Effector CD8-positive, alpha-beta T cell (primary cell): ENCODE measurements around the gene FAM227B.
"Not testable (repeated sequence)": the region's sequence is repeated elsewhere in the genome, so short reads cannot be mapped to it uniquely, and the experiment has no call there.

Experiments
- DNase-seq: peaks from one replicate; lab custom pipeline; 2025; lab: John Stamatoyannopoulos, UW

The FAM227B gene

DNA sequence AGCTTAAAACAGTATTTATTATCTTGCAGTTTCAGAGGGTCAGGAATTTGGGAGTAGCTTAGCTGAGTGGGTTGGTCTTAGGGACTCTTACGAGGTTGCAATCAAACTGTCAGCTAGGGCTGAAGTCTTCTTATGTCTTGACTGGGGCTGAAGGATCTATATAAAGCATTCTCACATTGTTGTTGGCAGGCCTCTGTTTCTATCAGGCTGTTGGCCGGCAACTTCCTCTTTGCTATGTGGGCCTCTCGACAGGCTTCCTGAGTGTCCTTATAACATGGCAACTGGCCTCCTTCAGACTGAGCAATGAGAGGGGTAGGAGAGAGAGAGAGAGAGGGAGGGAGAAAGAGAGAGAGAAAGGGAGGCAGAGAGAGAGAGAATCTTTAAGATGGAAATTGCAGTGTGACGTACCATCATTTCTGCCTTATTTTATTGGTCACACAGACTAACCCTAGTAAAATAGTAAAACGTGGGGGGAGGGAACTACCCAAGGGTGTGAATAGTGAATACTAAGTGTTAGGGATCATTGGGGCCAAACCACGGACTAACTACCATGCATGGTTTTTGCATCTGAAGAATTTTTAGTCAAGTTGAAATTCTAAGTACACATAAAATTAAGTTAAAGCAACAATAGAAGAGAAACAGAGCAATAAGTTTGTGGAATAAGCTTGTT lies 181.5 kb downstream of the FAM227B start:
- no peak for DNase-seq

DNA sequence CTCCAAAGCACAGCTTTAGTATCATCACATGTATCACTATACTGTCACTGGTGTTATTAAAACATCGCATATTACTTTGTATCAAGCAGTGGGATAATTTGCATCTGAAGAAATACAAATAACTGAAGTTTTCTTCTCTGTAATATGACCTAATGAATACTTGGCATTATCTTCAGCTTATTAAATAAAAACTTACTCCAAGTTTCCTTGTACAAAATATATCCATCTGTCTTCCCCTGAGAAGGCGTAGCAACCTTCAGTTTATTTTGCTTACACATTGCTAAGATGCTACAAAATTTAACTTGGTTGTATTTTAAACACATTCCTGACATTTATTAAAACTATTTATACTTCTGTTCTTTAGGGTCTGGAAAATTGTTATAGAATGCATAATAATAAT lies 183.9 kb downstream of the FAM227B start:
- no peak for DNase-seq

DNA sequence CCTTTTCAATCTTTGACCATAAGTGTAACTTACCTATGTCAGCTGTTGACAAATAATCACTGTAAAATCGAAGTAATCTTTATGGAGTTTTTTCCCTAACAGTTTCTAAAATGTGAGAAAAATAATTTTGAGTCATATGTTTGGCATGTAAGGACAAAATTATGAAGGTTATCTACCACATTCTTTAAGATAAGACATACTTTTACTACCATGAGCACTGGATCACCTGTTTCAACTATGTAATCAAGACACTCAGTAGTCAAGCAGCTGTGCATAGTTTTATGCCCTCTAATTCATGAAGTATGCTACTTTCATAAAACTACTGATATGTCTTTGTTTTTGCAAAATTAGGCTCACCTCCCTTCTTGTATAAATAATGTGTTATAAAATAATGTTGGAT lies 185.4 kb downstream of the FAM227B start:
- no peak for DNase-seq

- no peak for DNase-seq
These were observed 190.6 kb downstream of the FAM227B start for GRCh38 chr15:49430046-49430445.

DNA sequence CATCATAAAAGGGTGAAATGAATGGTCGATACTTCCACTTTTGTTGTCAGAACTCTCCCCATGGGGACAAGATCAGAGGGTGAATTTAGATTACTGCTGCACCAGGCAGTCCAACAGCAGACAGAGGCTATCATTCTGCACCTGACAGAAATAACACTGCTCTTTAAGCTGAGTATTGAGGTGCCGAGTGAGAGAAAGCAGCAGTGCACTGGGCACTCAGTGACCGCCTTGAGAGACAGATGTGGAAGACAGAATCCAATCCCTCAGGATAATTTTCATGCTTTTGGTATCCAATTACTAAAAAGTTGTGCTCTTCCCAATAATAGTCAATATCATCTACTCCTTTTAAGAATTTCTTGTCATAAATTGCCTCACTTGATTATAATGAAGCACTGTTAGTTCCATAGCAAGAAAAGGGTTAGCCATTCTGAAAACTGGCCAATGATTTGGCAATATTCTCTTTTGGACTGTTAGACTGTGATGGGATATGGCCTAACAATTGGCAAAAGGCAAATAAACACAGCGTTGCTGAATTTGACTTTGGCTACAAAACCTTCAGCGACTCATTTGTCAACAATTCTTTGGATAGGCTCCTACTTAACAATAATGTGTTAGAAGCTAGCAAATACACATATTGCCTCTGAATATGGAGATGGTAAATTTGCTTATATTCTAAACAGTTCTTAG lies 192.1 kb downstream of the FAM227B start:
- DNase-seq = no peak

- DNase-seq = no peak
These were observed 193.2 kb downstream of the FAM227B start for GRCh38 chr15:49427372-49427771.

- no peak for DNase-seq
These were observed 195.7 kb downstream of the FAM227B start for GRCh38 chr15:49424954-49425353.

DNA sequence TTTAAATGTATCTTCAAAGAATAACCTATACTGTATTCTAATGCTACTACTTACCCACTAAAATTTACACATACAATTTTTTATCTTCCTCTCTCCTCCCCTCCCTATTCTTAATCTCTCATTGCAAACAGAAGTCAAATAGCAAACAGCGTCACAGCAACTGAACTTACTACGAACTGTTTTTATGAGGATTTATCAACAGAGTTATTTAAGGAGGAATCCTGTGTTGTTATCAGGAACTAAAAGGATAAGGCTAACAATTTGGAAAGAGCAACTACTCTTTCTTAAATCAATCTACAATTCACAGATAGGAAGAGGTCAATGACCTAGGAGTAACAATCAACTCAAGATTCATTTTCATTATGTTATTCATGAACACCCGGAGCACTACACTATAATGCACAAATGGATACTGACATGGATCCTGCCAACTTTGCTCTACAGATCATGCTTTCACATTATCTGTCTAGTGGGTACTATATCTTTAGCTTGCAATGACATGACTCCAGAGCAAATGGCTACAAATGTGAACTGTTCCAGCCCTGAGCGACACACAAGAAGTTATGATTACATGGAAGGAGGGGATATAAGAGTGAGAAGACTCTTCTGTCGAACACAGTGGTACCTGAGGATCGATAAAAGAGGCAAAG lies 196.6 kb downstream of the FAM227B start:
- DNase-seq = no peak

DNA sequence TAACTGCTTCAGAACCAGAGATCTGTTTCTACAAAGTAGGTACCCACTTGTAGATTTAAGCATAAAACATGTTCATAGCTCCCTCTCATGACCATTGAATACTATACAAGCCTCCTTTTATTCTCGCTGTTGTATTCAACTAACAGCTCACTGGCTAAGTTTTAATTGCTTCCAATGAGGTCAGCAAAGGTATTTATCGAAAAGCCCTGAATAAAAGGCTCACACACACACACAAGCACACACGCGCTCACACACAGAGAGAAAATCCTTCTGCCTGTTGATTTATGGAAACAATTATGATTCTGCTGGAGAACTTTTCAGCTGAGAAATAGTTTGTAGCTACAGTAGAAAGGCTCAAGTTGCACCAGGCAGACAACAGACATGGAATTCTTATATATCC lies 197.6 kb downstream of the FAM227B start, which contains the start of gene FGF7:
Gene FGF7 (plus strand): TSS at position 222 of the 400 bp plus-strand sequence. CDS start 1,056 bp downstream, outside the sequence.
- no peak for DNase-seq

DNA sequence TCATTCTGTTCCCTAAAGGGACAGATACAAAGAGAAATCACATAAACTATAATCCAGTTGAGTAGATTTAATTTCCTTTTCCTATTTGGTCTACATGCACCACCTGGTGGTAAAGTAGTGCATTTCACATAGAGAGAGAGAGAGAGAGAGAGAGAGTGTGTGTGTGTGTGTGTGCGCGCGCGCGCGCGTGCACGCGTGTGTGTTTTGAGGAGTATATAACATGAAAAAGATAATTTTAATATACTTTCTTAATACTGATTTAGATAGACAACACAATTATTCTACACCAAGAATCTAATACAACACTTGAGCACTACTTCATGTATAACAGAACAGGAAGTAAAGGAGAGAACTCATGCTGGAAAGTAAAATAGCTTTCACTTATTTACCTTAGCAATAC lies 198.6 kb downstream of the FAM227B start:
- peak; percentile 1 for DNase-seq

DNA sequence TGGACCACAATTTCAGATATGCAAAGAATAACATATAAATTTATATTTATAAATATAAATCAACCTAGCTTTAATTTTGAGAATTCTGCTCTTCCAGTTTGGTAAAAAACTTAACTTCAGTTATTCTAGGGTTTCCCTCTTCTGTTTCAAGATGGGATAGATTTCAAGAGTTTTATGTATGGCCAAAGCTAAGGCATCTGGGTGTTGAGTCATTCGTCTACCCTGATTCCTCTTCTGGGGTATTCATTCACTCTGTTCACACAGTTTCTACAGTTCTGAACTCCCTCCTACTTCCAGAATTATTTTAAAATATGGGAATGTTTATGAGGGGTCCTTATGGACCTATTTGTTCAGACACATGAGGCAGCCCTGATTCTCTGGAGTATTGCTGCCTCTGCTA lies 201.8 kb downstream of the FAM227B start:
- DNase-seq = no peak

- no peak for DNase-seq
These were observed 205.0 kb downstream of the FAM227B start for GRCh38 chr15:49415638-49416037.

DNA sequence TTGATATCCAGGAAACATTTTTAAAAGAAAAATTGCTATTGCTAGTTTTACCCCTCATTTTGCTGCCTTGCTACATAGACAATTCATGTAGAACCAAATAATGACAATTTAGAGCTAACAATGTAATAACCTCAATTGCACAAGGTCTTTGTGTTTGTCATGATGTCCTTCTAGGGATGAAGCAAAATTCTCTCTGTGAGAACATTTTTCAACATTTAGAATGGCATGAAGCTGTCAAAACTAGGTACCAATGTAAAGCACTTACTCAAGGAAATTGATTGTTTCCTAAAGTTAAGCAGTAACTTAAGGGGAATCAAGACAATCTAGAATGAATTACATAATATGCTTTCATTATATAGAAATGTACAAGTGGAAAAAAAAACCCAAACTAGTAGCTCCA lies 205.5 kb downstream of the FAM227B start:
- DNase-seq = no peak

- no peak for DNase-seq
These were observed 207.8 kb downstream of the FAM227B start for GRCh38 chr15:49412797-49413196.

DNA sequence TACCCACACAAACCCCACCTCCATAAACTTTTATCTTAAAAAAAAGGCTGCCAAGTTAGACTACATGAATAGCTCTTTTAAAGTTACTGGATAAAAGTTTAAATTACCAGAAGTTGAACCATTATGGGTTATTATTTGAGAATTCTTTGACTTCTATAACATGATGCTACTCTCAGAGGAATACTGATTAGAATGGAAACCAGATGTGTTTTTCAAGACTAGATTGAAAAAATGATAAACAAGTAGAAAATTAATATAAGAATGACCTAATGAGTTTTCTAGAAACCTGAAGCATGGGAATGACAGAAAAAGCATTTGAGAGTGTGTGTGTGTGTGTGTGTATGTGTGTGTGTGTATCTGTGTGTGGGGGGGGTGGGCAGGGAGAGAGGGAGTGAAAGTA lies 210.0 kb downstream of the FAM227B start:
- no peak for DNase-seq

GRCh38 chr15:49406352-49407118 lies 214.1 kb downstream of the FAM227B start:
- no peak for DNase-seq

- DNase-seq = not testable (repeated sequence)
These were observed 217.9 kb downstream of the FAM227B start for GRCh38 chr15:49402515-49403296.

DNA sequence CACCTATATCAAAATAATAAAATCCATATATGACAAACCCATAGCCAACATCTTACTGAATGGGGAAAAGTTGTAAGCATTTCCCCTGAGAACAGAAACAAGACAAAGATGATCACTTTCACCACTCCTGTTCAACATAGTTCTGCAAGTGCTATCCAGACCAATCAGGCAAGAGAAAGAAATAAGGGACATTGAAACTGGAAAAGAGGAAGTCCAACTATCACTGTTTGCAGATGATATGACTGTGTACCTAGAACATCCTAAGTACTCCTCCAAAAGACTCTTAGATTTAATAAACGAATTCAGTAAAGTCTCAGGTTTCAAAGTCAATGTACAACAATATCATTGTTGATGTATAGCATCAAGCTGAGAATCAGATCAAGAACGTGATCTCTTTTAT lies 233.1 kb downstream of the FAM227B start:
- DNase-seq = no peak

GRCh38 chr15:49383266-49383665 lies 237.4 kb downstream of the FAM227B start:
- DNase-seq = no peak

DNA sequence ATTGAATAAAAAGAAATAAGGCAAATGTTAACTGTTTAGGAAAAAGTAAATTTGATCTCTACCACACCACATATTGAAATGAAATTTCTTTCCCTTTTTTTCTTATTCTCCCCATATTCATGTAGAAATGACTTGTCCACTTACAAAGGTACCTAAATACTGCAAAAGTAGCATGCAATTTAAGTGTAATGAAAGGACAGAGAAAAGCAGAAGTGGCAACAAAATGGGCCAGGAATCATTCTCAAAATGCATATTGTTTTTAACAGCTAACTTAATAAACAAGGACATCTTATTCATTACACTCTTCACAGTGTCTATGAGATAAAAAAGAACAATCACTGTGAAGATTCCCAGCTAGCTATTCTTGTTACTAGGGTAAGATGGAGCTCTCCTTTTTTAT lies 238.2 kb downstream of the FAM227B start:
- no peak for DNase-seq

DNA sequence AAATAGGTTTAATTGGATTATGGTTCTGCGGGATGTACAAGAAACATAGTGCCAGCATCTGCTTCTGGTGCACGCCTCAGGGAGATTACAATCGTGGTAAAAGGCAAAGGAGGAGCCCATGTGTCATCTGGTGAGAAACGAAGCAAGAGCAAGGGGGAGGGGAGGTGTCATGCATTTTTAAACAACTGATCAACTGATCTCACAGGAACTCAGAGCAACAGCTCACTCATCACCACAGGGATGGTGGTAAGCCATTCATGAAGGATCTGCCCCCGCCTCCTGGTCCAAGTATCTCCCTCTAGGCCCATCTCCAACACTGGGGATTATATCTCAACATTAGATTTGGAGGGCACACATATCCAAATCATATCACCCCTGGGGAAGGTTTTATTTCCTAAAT lies 239.7 kb downstream of the FAM227B start:
- no peak for DNase-seq

- DNase-seq = no peak
These were observed 240.6 kb downstream of the FAM227B start for GRCh38 chr15:49379996-49380395.
